ENCODE results near the gene VRK2. TPM values are rescaled to one million over a fixed set of nuclear protein-coding genes. Genes with fewer than 3 reads are reported as not detected.

The VRK2 gene
- total RNA-seq, 4 donors from 2014 or later, result 18.7 to 31.4 (median 22.1) TPM

GRCh38 chr2:58070765-58071164 lies 24.2 kb downstream of the VRK2 start:
- no peak overlapping the region for H3K27ac ChIP-seq
- DNase-seq, result no peak
- intact Hi-C loops (cut with DNase I), result no loop called here
- no peak for TF ChIP-seq POLR2A (IDR thresholded peaks at IDR 0.05)
- TF ChIP-seq, protein P1, sequence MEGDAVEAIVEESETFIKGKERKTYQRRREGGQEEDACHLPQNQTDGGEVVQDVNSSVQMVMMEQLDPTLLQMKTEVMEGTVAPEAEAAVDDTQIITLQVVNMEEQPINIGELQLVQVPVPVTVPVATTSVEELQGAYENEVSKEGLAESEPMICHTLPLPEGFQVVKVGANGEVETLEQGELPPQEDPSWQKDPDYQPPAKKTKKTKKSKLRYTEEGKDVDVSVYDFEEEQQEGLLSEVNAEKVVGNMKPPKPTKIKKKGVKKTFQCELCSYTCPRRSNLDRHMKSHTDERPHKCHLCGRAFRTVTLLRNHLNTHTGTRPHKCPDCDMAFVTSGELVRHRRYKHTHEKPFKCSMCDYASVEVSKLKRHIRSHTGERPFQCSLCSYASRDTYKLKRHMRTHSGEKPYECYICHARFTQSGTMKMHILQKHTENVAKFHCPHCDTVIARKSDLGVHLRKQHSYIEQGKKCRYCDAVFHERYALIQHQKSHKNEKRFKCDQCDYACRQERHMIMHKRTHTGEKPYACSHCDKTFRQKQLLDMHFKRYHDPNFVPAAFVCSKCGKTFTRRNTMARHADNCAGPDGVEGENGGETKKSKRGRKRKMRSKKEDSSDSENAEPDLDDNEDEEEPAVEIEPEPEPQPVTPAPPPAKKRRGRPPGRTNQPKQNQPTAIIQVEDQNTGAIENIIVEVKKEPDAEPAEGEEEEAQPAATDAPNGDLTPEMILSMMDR (IDR thresholded peaks at IDR 0.05), result no peak
- no peaks in the 10 kb centered on the region for H3K9me3 ChIP-seq
- no peaks in the 10 kb centered on the region for H3K27me3 ChIP-seq
- no peaks in the 10 kb centered on the region for H3K4me1 ChIP-seq
- WGBS, 2 donors, result 97 to 98% methylated on average over 2 of the region's 2 CpGs
- no peaks in the 10 kb centered on the region for H3K36me3 ChIP-seq
- no peak overlapping the region for H3K4me3 ChIP-seq (replicated peaks in 1 of 3)

- Histone ChIP-seq H3K27ac (no peak overlapping the region), H3K9me3 (no peaks in the 10 kb centered on the region), H3K4me1 (no peaks in the 10 kb centered on the region), H3K27me3 (no peaks in the 10 kb centered on the region), H3K36me3 (no peaks in the 10 kb centered on the region), H3K4me3 (replicated peaks in 1 of 3) (no peak overlapping the region)
- intact Hi-C loops (cut with DNase I), result no loop called here
- WGBS, 2 donors, result 84 to 94% methylated on average over 1 of the region's 1 CpG
- DNase-seq, result no peak
- TF ChIP-seq, protein P1 (IDR thresholded peaks at IDR 0.05), result no peak
- TF ChIP-seq POLR2A (IDR thresholded peaks at IDR 0.05), result no peak
Observed at GRCh38 chr2:58072102-58072501, 25.5 kb downstream of the VRK2 start.

DNA sequence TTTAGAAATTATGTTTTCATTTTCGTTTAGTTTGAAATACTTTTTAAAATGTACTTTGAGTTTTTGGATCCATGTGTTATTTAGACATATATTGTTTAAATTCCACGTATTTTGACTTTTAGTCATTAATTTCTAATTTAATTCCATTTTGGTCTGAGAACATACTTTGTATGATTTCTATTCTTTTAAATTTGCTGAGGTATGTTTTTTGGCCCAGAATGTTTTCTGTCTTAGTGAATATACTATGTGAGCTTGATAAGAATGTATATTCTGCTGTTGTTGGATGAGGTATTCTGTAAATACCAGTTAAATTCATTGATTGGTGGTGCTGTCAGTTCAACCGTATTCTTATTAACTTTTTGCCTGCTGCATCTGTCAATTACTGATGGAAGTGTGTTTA lies 26.4 kb downstream of the VRK2 start:
- H3K4me1 ChIP-seq, result no peaks in the 10 kb centered on the region
- no peaks in the 10 kb centered on the region for H3K9me3 ChIP-seq
- TF ChIP-seq, protein P1 (IDR thresholded peaks at IDR 0.05), result no peak
- no peak for TF ChIP-seq POLR2A (IDR thresholded peaks at IDR 0.05)
- H3K36me3 ChIP-seq, result no peaks in the 10 kb centered on the region
- no peak overlapping the region for H3K4me3 ChIP-seq (replicated peaks in 1 of 3)
- no peaks in the 10 kb centered on the region for H3K27me3 ChIP-seq
- WGBS, 2 donors, result 95 to 99% methylated on average over 3 of the region's 3 CpGs
- intact Hi-C loops (cut with DNase I), result no loop called here
- no peak overlapping the region for H3K27ac ChIP-seq
- no peak for DNase-seq

DNA sequence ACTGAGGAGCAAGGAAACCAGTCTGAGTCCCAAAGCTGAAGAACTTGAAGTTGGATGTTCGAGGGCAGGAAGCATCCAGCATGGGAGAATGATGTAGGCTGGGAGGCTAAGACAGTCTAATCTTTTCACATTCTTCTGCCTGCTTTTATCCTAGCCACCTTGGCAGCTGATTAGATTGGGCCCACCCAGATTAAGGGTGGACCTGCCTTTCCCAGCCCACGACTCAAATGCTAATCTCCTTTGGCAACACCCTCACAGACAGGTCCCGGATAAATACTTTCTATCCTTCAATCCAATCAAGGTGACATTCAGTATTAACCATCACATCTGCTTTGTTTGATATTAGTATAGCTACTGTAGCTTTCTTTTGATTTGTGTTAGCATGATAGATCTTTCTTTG lies 27.1 kb downstream of the VRK2 start:
- no peaks in the 10 kb centered on the region for H3K27me3 ChIP-seq
- TF ChIP-seq, protein P1 (IDR thresholded peaks at IDR 0.05), result no peak
- TF ChIP-seq POLR2A (IDR thresholded peaks at IDR 0.05), result no peak
- no peak overlapping the region for H3K27ac ChIP-seq
- DNase-seq, result no peak
- WGBS, 2 donors, result 98% methylated on average over 3 of the region's 3 CpGs
- intact Hi-C loops (cut with DNase I), result no loop called here
- H3K4me1 ChIP-seq, result no peaks in the 10 kb centered on the region
- no peaks in the 10 kb centered on the region for H3K36me3 ChIP-seq
- H3K9me3 ChIP-seq, result no peaks in the 10 kb centered on the region
- H3K4me3 ChIP-seq (replicated peaks in 1 of 3), result no peak overlapping the region

- no peaks in the 10 kb centered on the region for H3K27me3 ChIP-seq
Observed at GRCh38 chr2:58081000-58081399, 34.4 kb downstream of the VRK2 start.

More at GRCh38 chr2:58081000-58081399, 34.4 kb downstream of the VRK2 start:
- TF ChIP-seq POLR2A (IDR thresholded peaks at IDR 0.05), result no peak
- TF ChIP-seq, protein P1 (IDR thresholded peaks at IDR 0.05), result no peak
- no peaks in the 10 kb centered on the region for H3K36me3 ChIP-seq
- H3K4me1 ChIP-seq, result no peaks in the 10 kb centered on the region
- intact Hi-C loops (cut with DNase I), result no loop called here
- DNase-seq, result no peak
- no peak overlapping the region for H3K4me3 ChIP-seq (replicated peaks in 1 of 3)
- no peak overlapping the region for H3K27ac ChIP-seq
- H3K9me3 ChIP-seq, result no peaks in the 10 kb centered on the region
